ENCODE data around the gene CLPTM1L. TPM values are rescaled to one million over a fixed set of nuclear protein-coding genes. Genes with fewer than 3 reads are reported as not detected.
"Not testable (repeated sequence)": the region's sequence is repeated elsewhere in the genome, so short reads cannot be mapped to it uniquely, and the experiment has no call there.

CLPTM1L gene
- polyA plus RNA-seq, 1 experiment, result 85.5 TPM

DNA sequence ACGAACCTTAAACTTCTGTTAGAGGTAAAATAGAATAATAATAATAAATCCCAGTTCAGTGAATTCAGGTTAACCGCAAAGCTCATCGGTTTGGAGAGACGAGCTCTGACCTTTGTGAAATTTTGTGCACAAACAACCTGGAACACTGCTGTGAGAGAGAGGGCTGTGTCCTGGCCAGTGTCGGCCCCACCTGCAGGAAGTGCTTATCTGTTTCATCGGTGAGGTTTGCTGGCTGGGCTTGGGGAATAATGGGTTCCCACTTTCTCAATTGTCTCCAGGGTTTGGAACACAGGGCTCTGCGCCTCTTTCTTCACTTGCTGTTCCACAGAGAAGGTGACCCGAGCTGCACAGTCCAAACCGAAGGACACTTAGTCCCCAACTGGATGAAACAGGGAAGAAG is 19.3 kb upstream of the CLPTM1L start:
- no peak for DNase-seq (ENCODE audit: low read depth, low spot score)
- POLR2A ChIA-PET, result no interaction called here
- TF ChIP-seq CTCF (IDR thresholded peaks at IDR 0.05; ENCODE audit: low read depth, low read length), result no peak
- Histone ChIP-seq H3K4me3 (ENCODE audit: low read depth, low read length) (no peak overlapping the region), H3K27ac (ENCODE audit: low read depth, low read length) (no peak overlapping the region), H3K27me3 (ENCODE audit: control insufficient read depth, insufficient read depth, low read length) (peaks cover 12% of the 10 kb centered on the region), H3K9me3 (ENCODE audit: control insufficient read depth, insufficient read depth, low read length) (no peaks in the 10 kb centered on the region)
- CTCF ChIA-PET, result interaction anchor here (0.8 kb wide), 1 partner anchor 16 kb away, joined by 4 read pairs; no protein-coding TSS in a partner anchor

- DNase-seq (ENCODE audit: low read depth, low spot score), result no peak
- no peak for TF ChIP-seq CTCF (IDR thresholded peaks at IDR 0.05; ENCODE audit: low read depth, low read length)
- ChIA-PET POLR2A (no interaction called here), CTCF (interaction anchor here (0.8 kb wide), 1 partner anchor 16 kb away, joined by 4 read pairs; no protein-coding TSS in a partner anchor)
- no peaks in the 10 kb centered on the region for H3K9me3 ChIP-seq (ENCODE audit: control insufficient read depth, insufficient read depth, low read length)
- H3K27me3 ChIP-seq (ENCODE audit: control insufficient read depth, insufficient read depth, low read length), result peaks cover 13% of the 10 kb centered on the region
- H3K27ac ChIP-seq (ENCODE audit: low read depth, low read length), result no peak overlapping the region
- no peak overlapping the region for H3K4me3 ChIP-seq (ENCODE audit: low read depth, low read length)
These were observed 18.7 kb upstream of the CLPTM1L start for GRCh38 chr5:1363581-1363980.

DNA sequence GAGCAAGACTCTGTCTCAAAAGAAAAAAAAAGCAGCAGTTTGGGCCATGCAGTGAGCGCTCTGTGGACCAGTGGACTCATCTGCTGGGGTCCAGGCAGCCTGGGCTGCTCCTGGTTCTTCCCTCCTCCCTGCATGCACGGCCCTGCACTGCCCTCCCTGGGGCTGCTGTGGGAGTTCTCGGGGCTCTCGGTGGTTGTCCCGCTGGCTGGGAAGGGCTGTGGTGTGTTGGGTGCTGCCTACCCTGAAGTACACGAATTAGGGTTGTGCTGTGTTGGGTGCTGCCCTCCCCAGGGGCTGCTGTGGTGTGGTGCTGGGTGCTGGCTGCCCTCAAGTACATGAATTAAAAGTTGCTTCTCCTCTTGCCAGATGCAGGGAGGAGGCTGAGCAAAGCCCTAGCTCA is 18.3 kb upstream of the CLPTM1L start:
- POLR2A ChIA-PET, result no interaction called here
- Histone ChIP-seq H3K27me3 (ENCODE audit: control insufficient read depth, insufficient read depth, low read length) (peaks cover 16% of the 10 kb centered on the region), H3K4me3 (ENCODE audit: low read depth, low read length) (no peak overlapping the region), H3K9me3 (ENCODE audit: control insufficient read depth, insufficient read depth, low read length) (no peaks in the 10 kb centered on the region), H3K27ac (ENCODE audit: low read depth, low read length) (no peak overlapping the region)
- CTCF ChIA-PET, result no interaction called here
- no peak for DNase-seq (ENCODE audit: low read depth, low spot score)
- no peak for TF ChIP-seq CTCF (IDR thresholded peaks at IDR 0.05; ENCODE audit: low read depth, low read length)

- H3K27me3 ChIP-seq (ENCODE audit: control insufficient read depth, insufficient read depth, low read length), result peaks cover 18% of the 10 kb centered on the region
- H3K4me3 ChIP-seq (ENCODE audit: low read depth, low read length), result no peak overlapping the region
- H3K9me3 ChIP-seq (ENCODE audit: control insufficient read depth, insufficient read depth, low read length), result no peaks in the 10 kb centered on the region
- POLR2A ChIA-PET, result no interaction called here
- CTCF ChIA-PET, result no interaction called here
- DNase-seq (ENCODE audit: low read depth, low spot score), result no peak
- TF ChIP-seq CTCF (IDR thresholded peaks at IDR 0.05; ENCODE audit: low read depth, low read length), result no peak
- no peak overlapping the region for H3K27ac ChIP-seq (ENCODE audit: low read depth, low read length)
These were observed 17.5 kb upstream of the CLPTM1L start for GRCh38 chr5:1362242-1363015.

DNA sequence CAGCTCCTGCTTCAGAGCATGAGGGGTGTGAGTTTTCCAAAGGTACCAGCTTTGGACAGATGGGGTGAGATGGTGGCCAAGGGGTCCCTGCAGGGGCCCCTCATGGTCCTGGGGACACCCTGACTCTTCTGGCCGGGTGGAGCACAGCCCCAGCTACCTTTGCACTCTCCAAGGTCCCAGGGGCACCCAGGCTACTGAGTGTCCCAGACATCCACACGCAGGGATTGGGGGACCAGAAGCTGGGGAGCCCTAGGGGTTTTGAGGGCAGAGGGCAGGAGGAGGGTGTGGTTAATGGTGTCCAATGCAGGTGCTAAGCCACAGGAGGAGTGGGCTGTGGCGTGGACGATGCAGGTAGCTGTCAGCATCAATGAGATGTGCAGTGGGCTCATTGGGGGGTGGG is 16.0 kb upstream of the CLPTM1L start:
- POLR2A ChIA-PET, result no interaction called here
- H3K27ac ChIP-seq (ENCODE audit: low read depth, low read length), result no peak overlapping the region
- no peak overlapping the region for H3K4me3 ChIP-seq (ENCODE audit: low read depth, low read length)
- H3K9me3 ChIP-seq (ENCODE audit: control insufficient read depth, insufficient read depth, low read length), result no peaks in the 10 kb centered on the region
- TF ChIP-seq CTCF (IDR thresholded peaks at IDR 0.05; ENCODE audit: low read depth, low read length), result no peak
- no peak for DNase-seq (ENCODE audit: low read depth, low spot score)
- CTCF ChIA-PET, result no interaction called here
- H3K27me3 ChIP-seq (ENCODE audit: control insufficient read depth, insufficient read depth, low read length), result peaks cover 30% of the 10 kb centered on the region

GRCh38 chr5:1360367-1360766 is 15.5 kb upstream of the CLPTM1L start:
- H3K27ac ChIP-seq (ENCODE audit: low read depth, low read length); CTCF ChIA-PET; DNase-seq (ENCODE audit: low read depth, low spot score); H3K9me3 ChIP-seq (ENCODE audit: control insufficient read depth, insufficient read depth, low read length); POLR2A ChIA-PET; H3K4me3 ChIP-seq (ENCODE audit: low read depth, low read length): not testable (repeated sequence)
- H3K27me3 ChIP-seq (ENCODE audit: control insufficient read depth, insufficient read depth, low read length), result peaks cover 32% of the 10 kb centered on the region

All from AG04450 (cell line).